Fibroblast of skin of left biceps (primary cell): ENCODE measurements around the gene NOD2.
A peak's percentile ranks its signal among the peaks of the same experiment; 100 is the strongest.

ENCODE experiments used
- DNase-seq, 2 experiments: peaks; one replicate each; pipeline ENCODE4 v3.0.0-alpha.2; 2013; ENCODE audit warnings: low read depth in 2 of 2

NOD2 gene

DNA sequence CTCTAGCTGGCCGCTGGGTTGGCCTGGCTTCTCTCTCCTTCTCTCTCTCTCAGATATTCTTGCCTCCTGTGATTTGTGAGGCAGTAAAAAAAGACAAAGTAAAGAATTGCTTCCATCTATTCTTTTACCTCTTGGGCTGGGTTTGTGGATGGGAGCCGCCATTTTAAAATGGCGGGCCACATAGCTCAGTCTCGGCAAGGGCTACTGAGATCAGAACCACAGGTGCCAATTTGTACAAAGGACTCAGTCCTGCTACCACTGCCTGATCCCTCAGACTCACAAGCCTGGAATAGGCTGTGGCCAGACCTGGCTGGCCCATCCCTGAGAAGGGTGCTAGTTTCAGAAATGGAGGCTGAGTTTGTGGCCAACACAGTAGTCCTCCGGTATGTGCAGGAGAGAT, 24.1 kb downstream of the NOD2 start:
- DNase-seq, result no peak

GRCh38 chr16:50718061-50718760, 24.8 kb downstream of the NOD2 start:
- peak in 1 of 2 experiments; percentile 12 for DNase-seq

- no peak for DNase-seq
Observed at GRCh38 chr16:50718761-50719400, 25.5 kb downstream of the NOD2 start.

GRCh38 chr16:50719401-50720337, 26.3 kb downstream of the NOD2 start:
- no peak for DNase-seq

- no peak for DNase-seq
Observed at GRCh38 chr16:50721549-50722404, 28.4 kb downstream of the NOD2 start.

DNA sequence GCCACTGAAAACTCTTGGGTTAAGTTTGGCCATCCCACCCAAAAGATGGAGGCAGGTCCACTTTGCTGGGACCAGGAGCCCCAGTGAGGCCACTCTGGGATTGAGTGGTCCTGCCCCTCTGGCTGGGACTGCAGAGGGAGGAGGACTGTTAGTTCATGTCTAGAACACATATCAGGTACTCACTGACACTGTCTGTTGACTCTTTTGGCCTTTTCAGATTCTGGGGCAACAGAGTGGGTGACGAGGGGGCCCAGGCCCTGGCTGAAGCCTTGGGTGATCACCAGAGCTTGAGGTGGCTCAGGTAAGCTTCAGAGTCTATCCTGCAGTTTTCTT, 29.0 kb downstream of the NOD2 start:
- no peak for DNase-seq

DNA sequence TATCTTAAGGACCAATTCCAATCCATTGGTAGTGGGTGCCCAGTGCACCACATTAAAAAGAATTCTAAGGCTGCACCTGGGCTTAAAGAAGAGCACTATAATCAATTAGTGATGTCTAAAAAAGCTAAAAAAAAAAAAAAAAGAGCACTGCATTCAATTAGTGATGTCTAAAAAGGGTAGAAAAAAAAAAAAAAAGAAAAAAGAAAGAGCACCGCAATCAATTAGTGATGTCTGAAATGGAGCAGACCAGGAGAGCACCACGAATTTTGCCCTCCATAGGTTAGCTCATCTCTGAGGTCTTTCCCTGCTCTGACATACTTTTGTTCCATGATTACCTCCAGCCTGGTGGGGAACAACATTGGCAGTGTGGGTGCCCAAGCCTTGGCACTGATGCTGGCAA, 29.6 kb downstream of the NOD2 start:
- no peak for DNase-seq

- no peak for DNase-seq
Observed at GRCh38 chr16:50724306-50724705, 30.9 kb downstream of the NOD2 start.

GRCh38 chr16:50731130-50731988, 38.0 kb downstream of the NOD2 start:
- no peak for DNase-seq

DNA sequence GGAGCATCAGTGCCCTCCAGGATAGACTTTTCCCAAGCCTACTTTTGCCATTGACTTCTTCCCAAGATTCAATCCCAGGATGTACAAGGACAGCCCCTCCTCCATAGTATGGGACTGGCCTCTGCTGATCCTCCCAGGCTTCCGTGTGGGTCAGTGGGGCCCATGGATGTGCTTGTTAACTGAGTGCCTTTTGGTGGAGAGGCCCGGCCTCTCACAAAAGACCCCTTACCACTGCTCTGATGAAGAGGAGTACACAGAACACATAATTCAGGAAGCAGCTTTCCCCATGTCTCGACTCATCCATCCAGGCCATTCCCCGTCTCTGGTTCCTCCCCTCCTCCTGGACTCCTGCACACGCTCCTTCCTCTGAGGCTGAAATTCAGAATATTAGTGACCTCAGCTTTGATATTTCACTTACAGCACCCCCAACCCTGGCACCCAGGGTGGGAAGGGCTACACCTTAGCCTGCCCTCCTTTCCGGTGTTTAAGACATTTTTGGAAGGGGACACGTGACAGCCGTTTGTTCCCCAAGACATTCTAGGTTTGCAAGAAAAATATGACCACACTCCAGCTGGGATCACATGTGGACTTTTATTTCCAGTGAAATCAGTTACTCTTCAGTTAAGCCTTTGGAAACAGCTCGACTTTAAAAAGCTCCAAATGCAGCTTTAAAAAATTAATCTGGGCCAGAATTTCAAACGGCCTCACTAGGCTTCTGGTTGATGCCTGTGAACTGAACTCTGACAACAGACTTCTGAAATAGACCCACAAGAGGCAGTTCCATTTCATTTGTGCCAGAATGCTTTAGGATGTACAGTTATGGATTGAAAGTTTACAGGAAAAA, 38.8 kb downstream of the NOD2 start:
- no peak for DNase-seq

- no peak for DNase-seq
Observed at GRCh38 chr16:50733468-50733867, 40.1 kb downstream of the NOD2 start.

DNA sequence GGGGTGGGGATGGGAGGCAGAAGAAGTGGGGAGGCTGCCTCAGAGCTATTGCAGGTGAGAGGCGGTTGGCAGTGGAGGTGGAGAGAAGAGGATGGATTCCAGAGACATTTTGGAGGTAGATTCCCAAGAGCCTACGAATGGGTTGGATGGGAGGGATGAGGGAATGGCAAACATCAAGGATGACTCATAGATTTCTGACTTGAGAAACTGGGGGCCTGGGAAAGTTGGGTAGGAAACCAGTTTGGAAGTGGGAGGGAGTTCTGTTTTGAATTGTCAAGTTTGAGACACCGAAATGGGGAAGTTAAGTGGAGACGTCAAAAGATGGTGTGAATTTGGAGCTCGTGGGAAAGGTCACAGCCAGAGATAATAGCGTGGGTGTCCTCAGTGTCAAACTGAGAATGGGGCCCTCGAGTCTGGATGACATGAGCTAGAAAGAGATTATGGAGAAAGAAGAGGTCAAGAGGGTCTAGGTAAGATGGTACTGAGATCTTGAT, 42.3 kb downstream of the NOD2 start:
- no peak for DNase-seq

DNA sequence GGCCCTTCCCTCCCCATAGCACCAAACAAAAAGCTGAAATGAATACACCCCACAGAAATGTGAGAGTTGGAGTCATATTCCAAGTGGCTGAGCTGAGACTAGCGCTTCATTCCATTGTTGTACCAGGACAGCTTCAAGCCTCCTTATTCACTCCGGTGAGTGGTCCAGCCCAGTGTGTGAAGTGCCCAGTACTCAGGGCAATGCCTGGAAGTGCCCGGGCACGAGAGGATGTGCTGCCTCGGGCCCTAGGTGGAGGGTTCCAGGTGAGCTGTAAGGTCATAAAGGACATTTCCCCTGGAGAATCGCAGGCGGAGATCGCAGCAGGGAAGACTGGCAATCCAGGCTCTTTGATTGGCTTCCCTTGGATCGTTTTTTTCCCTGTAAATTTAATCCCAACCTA, 43.0 kb downstream of the NOD2 start:
- no peak for DNase-seq

- no peak for DNase-seq
Observed at GRCh38 chr16:50737420-50737959, 44.1 kb downstream of the NOD2 start.

DNA sequence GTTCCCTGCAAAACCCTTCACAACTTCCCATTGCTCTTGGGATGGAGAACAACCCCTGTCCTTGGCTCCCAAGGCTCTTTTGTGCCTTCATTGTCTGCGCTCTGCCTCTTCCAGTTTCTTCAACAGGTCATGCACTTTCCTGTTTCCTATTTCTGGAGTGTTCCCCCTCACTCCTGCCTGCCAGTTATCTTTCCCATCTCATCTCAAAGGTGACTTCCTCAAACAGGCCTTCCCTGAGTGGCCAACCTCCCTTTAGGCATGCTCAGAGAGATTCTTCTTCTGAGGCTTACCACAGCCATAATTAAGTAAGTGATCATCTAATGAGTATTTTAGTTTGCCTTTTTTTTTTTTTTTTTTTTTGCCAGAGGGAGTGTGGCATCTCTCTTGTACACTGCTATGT, 45.6 kb downstream of the NOD2 start:
- DNase-seq, result no peak

DNA sequence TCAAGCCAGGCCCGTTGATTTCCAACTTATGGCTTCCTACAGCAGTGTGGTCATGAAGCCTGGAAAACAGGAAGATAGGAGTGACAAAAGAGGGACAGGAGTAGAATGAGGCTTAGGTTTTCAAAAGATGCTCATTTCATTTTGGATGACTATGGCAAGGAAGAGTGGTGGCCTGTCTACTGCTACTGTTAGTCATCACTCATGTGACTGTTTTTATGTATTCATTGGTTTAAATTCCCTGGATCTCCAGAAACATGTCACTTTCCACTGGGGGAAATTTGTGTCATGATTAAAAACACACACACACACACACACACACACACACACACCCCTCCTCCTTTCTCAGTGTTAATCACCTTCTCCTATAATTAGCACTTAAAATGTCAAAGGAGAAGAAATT, 47.3 kb downstream of the NOD2 start:
- DNase-seq, result no peak

- DNase-seq, result no peak
Observed at GRCh38 chr16:50741225-50741780, 47.9 kb downstream of the NOD2 start.

- DNase-seq, result peak; percentile 98 to 99
Observed at GRCh38 chr16:50741781-50742575, 48.6 kb downstream of the NOD2 start, which contains the start of gene CYLD. Gene CYLD (plus strand): TSS chr16:50742086. CDS start chr16:50749699, 7,613 bp downstream.
